ENCODE measurements around the gene ADAM12.

DNA sequence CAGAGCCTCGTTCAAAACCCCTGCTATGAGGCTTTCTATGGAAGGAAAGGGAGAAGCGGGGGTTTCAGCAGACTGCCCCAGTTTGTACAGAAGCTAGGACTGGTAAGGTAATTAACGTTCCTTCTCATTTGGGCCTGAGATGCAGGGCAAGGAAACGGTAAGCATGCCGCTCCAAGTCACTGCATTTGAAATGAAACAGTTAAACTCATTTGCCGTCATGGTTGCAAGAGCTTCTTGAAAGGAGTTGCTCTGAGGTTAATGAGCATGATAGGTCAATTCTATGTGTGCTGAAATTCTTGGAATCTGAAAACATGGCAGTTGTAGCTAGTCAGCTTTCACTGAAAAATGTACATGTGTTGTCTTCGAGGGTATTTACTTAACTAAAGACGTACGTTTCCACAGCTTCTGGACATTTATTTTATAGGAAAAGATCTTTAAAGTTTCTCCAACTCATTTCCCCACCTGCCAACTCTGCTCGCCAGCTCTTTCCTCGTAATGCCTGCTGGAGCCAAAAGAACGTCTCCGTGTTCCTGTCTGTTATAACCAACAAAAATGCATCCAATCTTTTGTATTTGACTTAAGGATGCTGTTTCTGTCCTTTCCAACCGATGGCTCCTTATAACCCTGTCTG is 73.3 kb downstream of the ADAM12 start:
- TF ChIP-seq HDGF (IDR thresholded peaks at IDR 0.05; ENCODE audit: borderline replicate concordance) (no peak), NFRKB (IDR thresholded peaks at IDR 0.05) (no peak), FOXM1 (IDR thresholded peaks at IDR 0.05; ENCODE audit: borderline replicate concordance) (no peak), BHLHE40 (IDR thresholded peaks at IDR 0.05; ENCODE audit: borderline replicate concordance) (no peak), ARNT (IDR thresholded peaks at IDR 0.05) (no peak), L3MBTL2 (conservative IDR thresholded peaks at IDR 0.05) (no peak), ZNF384 (IDR thresholded peaks at IDR 0.05) (no peak), LEF1 (IDR thresholded peaks at IDR 0.05; ENCODE audit: borderline replicate concordance) (no peak), FOXA1 (IDR thresholded peaks at IDR 0.05) (no peak), SP1 (IDR thresholded peaks at IDR 0.05) (no peak), CTBP1 (IDR thresholded peaks at IDR 0.05; ENCODE audit: borderline replicate concordance) (no peak), ELF4 (IDR thresholded peaks at IDR 0.05) (no peak), TARDBP (IDR thresholded peaks at IDR 0.05) (no peak)
- TF ChIP-seq, protein P1, sequence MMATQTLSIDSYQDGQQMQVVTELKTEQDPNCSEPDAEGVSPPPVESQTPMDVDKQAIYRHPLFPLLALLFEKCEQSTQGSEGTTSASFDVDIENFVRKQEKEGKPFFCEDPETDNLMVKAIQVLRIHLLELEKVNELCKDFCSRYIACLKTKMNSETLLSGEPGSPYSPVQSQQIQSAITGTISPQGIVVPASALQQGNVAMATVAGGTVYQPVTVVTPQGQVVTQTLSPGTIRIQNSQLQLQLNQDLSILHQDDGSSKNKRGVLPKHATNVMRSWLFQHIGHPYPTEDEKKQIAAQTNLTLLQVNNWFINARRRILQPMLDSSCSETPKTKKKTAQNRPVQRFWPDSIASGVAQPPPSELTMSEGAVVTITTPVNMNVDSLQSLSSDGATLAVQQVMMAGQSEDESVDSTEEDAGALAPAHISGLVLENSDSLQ (IDR thresholded peaks at IDR 0.05), result no peak
